T47D (cell line): ENCODE measurements around the gene HOXB7.

Experiments used
- DNase-seq, 2 experiments: peaks; one replicate each; pipeline versions ENCODE4 v3.0.0 to v3.0.0-alpha.2; 2011 to 2012; ENCODE audit warnings: low read depth in 1 of 2, low spot score in 1 of 2
- JUND ChIP-seq: IDR thresholded peaks from 2 replicates; pipeline ENCODE4 v1.6.1; 2012; ENCODE audit warnings: low read depth
- in situ Hi-C: cut with HindIII; loops from 2 replicates; pipeline ENCODE4 v1.10.0; 2016; ENCODE audit warnings: low sequenced_read_pairs, low pct_unique_long_range_greater_than_20kb

HOXB7 gene

GRCh38 chr17:48605991-48606891, 4.6 kb downstream of the HOXB7 start:
- no peak for TF ChIP-seq JUND
- no peak for DNase-seq
- in situ Hi-C loops = no loop called here

GRCh38 chr17:48605409-48605919, 5.4 kb downstream of the HOXB7 start:
- in situ Hi-C loops = no loop called here
- TF ChIP-seq JUND = no peak
- no peak for DNase-seq

GRCh38 chr17:48604770-48605329, 6.0 kb downstream of the HOXB7 start, which contains the start of gene HOXB6:
Gene HOXB6 (minus strand): TSS chr17:48604986. CDS start chr17:48598150, 6,836 bp downstream.
- no peak for DNase-seq
- in situ Hi-C loops = no loop called here
- TF ChIP-seq JUND = no peak

GRCh38 chr17:48603959-48604769, 6.7 kb downstream of the HOXB7 start:
- no peak for TF ChIP-seq JUND
- peak in 1 of 2 experiments; percentile 49 for DNase-seq
- in situ Hi-C loops = no loop called here

GRCh38 chr17:48601539-48602425, 9.0 kb downstream of the HOXB7 start:
- in situ Hi-C loops = no loop called here
- DNase-seq = no peak
- TF ChIP-seq JUND = no peak

GRCh38 chr17:48601207-48601538, 9.6 kb downstream of the HOXB7 start:
- in situ Hi-C loops = no loop called here
- DNase-seq = no peak
- TF ChIP-seq JUND = no peak

GRCh38 chr17:48600244-48601098, 10.3 kb downstream of the HOXB7 start:
- TF ChIP-seq JUND = no peak
- in situ Hi-C loops = no loop called here
- DNase-seq = no peak

GRCh38 chr17:48599354-48599753, 11.5 kb downstream of the HOXB7 start:
- in situ Hi-C loops = no loop called here
- TF ChIP-seq JUND = no peak
- no peak for DNase-seq

- in situ Hi-C loops = no loop called here
- DNase-seq = no peak
- no peak for TF ChIP-seq JUND
These were observed 12.1 kb downstream of the HOXB7 start for GRCh38 chr17:48598736-48599135.

GRCh38 chr17:48597778-48598631, 12.8 kb downstream of the HOXB7 start:
- TF ChIP-seq JUND = no peak
- DNase-seq = peak; percentile 67 to 88
- in situ Hi-C loops = no loop called here
